HEK293 (cell line): ENCODE measurements around the gene PTS.
A peak's percentile ranks its signal among the peaks of the same experiment; 100 is the strongest.

Source experiments
- CTCF ChIA-PET: fragments of 350-600 bp; formaldehyde crosslinking; extraction: SDS; loops from one replicate; lab custom pipeline; 2021; ENCODE audit warnings: antibody characterized with exemption; lab: Yijun Ruan, JAX
- POLR2A ChIA-PET: fragments of 300-600 bp; formaldehyde crosslinking; extraction: SDS; loops from one replicate; lab custom pipeline; 2020; ENCODE audit warnings: antibody characterized with exemption, inconsistent platforms; lab: Yijun Ruan, JAX
- H3K27ac ChIP-seq: fragments of 200-500 bp; sonication (Bioruptor generic); 2 replicates; pipeline ENCODE4 v1.5.1; 2014; ENCODE audit warnings: low read depth, low read length, control low read depth, inconsistent platforms; ENCODE audit errors: extremely low read depth
- H3K36me3 ChIP-seq, 2 experiments: fragments of 200-500 bp in 1 of 2; sonication (Bioruptor generic) in 1 of 2; 1 replicate in 1 of 2; 2 replicates in 1 of 2; pipeline ENCODE4 v1.5.1; 2014 to 2017; ENCODE audit warnings: inconsistent platforms in 2 of 2, low read length in 2 of 2; ENCODE audit not compliant: control insufficient read depth in 2 of 2, insufficient read depth in 1 of 2
- H3K4me1 ChIP-seq: fragments of 200-500 bp; sonication (Bioruptor generic); 2 replicates; pipeline ENCODE4 v1.5.1; 2014; ENCODE audit warnings: mild to moderate bottlenecking, low read length, inconsistent platforms; ENCODE audit not compliant: control insufficient read depth, insufficient read depth
- H3K4me3 ChIP-seq: 2 replicates; pipeline ENCODE4 v1.5.1; 2011; ENCODE audit warnings: low read depth, mild to moderate bottlenecking, control low read depth, low read length, moderate library complexity
- H3K9me3 ChIP-seq: fragments of 200-500 bp; sonication (Bioruptor generic); 2 replicates; pipeline ENCODE4 v1.5.1; 2014; ENCODE audit warnings: low read depth, low read length, inconsistent platforms; ENCODE audit not compliant: control insufficient read depth, insufficient read depth
- KLF1 ChIP-seq: fragments of 450-650 bp; formaldehyde crosslinking; IDR thresholded peaks from 2 replicates; pipeline ENCODE4 v1.5.1; 2016; ENCODE audit warnings: missing biosample characterization, missing genetic modification characterization
- MYNN ChIP-seq: fragments of 450-650 bp; formaldehyde crosslinking; IDR thresholded peaks from 2 replicates; pipeline ENCODE4 v1.5.1; 2016; ENCODE audit warnings: missing biosample characterization, missing genetic modification characterization, borderline replicate concordance
- REPIN1 ChIP-seq: fragments of 450-650 bp; formaldehyde crosslinking; IDR thresholded peaks from 2 replicates; pipeline ENCODE4 v1.5.1; 2017; ENCODE audit warnings: missing biosample characterization, missing genetic modification characterization, low read depth
- SETDB1 ChIP-seq: IDR thresholded peaks from one replicate; pipeline ENCODE4 v1.6.1; 2017; ENCODE audit warnings: mild to moderate bottlenecking, low read length, moderate library complexity, mixed read lengths; ENCODE audit not compliant: insufficient read length
- SP3 ChIP-seq: fragments of 450-650 bp; formaldehyde crosslinking; IDR thresholded peaks from 2 replicates; pipeline ENCODE4 v1.5.1; 2016; ENCODE audit warnings: missing biosample characterization, missing genetic modification characterization
- WT1 ChIP-seq: fragments of 450-650 bp; formaldehyde crosslinking; IDR thresholded peaks from 2 replicates; pipeline ENCODE4 v1.5.1; 2016; ENCODE audit warnings: missing biosample characterization, missing genetic modification characterization
- ZBTB1 ChIP-seq: fragments of 450-650 bp; formaldehyde crosslinking; IDR thresholded peaks from 2 replicates; pipeline ENCODE4 v1.5.1; 2016; ENCODE audit warnings: missing biosample characterization, missing genetic modification characterization
- ZFP37 ChIP-seq: fragments of 450-650 bp; formaldehyde crosslinking; IDR thresholded peaks from 2 replicates; pipeline ENCODE4 v1.5.1; 2016; ENCODE audit warnings: missing biosample characterization, missing genetic modification characterization
- ZNF112 ChIP-seq: fragments of 450-650 bp; formaldehyde crosslinking; IDR thresholded peaks from 2 replicates; pipeline ENCODE4 v1.5.0; 2017; ENCODE audit warnings: missing biosample characterization, missing genetic modification characterization
- ZNF133 ChIP-seq: fragments of 450-650 bp; formaldehyde crosslinking; IDR thresholded peaks from 2 replicates; pipeline ENCODE4 v1.5.1; 2016; ENCODE audit warnings: missing biosample characterization, missing genetic modification characterization
- ZNF157 ChIP-seq: fragments of 450-650 bp; formaldehyde crosslinking; IDR thresholded peaks from 2 replicates; pipeline ENCODE4 v1.5.1; 2016; ENCODE audit warnings: missing biosample characterization, missing genetic modification characterization
- ZNF324 ChIP-seq: fragments of 450-650 bp; formaldehyde crosslinking; IDR thresholded peaks from 2 replicates; pipeline ENCODE4 v1.5.1; 2016; ENCODE audit warnings: missing biosample characterization, missing genetic modification characterization
- ZNF473 ChIP-seq: fragments of 450-650 bp; formaldehyde crosslinking; IDR thresholded peaks from 2 replicates; pipeline ENCODE4 v1.5.1; 2017; ENCODE audit warnings: missing biosample characterization, missing genetic modification characterization
- ZNF670 ChIP-seq: fragments of 450-650 bp; formaldehyde crosslinking; IDR thresholded peaks from 2 replicates; pipeline ENCODE4 v1.5.1; 2016; ENCODE audit warnings: missing biosample characterization, missing genetic modification characterization, low read depth
- ZXDB ChIP-seq: fragments of 450-650 bp; formaldehyde crosslinking; IDR thresholded peaks from 2 replicates; pipeline ENCODE4 v1.5.1; 2016; ENCODE audit warnings: missing biosample characterization, missing genetic modification characterization
- TF ChIP-seq, protein P1 (sequence below): fragments of 450-650 bp; formaldehyde crosslinking; IDR thresholded peaks from 2 replicates; pipeline ENCODE4 v1.5.1; 2016; ENCODE audit warnings: missing biosample characterization, missing genetic modification characterization
- TF ChIP-seq, protein P2 (sequence below): fragments of 450-650 bp; formaldehyde crosslinking; IDR thresholded peaks from 2 replicates; pipeline ENCODE4 v1.5.1; 2016; ENCODE audit warnings: missing biosample characterization, missing genetic modification characterization

PTS gene

GRCh38 chr11:112238041-112238440, 11.8 kb downstream of the PTS start (continued):
- TF ChIP-seq ZXDB (tag by site-specific recombination) = peak; percentile 81

- TF ChIP-seq WT1 (tag by site-specific recombination) (peak; percentile 56), ZNF112 (tag by site-specific recombination) (no peak), ZNF473 (no peak), SETDB1 (no peak), ZBTB1 (no peak)
- TF ChIP-seq, protein P1, sequence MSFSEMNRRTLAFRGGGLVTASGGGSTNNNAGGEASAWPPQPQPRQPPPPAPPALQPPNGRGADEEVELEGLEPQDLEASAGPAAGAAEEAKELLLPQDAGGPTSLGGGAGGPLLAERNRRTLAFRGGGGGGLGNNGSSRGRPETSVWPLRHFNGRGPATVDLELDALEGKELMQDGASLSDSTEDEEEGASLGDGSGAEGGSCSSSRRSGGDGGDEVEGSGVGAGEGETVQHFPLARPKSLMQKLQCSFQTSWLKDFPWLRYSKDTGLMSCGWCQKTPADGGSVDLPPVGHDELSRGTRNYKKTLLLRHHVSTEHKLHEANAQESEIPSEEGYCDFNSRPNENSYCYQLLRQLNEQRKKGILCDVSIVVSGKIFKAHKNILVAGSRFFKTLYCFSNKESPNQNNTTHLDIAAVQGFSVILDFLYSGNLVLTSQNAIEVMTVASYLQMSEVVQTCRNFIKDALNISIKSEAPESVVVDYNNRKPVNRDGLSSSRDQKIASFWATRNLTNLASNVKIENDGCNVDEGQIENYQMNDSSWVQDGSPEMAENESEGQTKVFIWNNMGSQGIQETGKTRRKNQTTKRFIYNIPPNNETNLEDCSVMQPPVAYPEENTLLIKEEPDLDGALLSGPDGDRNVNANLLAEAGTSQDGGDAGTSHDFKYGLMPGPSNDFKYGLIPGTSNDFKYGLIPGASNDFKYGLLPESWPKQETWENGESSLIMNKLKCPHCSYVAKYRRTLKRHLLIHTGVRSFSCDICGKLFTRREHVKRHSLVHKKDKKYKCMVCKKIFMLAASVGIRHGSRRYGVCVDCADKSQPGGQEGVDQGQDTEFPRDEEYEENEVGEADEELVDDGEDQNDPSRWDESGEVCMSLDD (tag by site-specific recombination) = no peak
- TF ChIP-seq, protein P2, sequence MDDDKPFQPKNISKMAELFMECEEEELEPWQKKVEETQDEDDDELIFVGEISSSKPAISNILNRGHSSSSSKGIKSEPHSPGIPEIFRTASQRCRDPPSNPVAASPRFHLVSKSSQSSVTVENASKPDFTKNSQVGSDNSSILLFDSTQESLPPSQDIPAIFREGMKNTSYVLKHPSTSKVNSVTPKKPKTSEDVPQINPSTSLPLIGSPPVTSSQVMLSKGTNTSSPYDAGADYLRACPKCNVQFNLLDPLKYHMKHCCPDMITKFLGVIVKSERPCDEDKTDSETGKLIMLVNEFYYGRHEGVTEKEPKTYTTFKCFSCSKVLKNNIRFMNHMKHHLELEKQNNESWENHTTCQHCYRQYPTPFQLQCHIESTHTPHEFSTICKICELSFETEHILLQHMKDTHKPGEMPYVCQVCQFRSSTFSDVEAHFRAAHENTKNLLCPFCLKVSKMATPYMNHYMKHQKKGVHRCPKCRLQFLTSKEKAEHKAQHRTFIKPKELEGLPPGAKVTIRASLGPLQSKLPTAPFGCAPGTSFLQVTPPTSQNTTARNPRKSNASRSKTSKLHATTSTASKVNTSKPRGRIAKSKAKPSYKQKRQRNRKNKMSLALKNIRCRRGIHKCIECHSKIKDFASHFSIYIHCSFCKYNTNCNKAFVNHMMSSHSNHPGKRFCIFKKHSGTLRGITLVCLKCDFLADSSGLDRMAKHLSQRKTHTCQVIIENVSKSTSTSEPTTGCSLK (tag by site-specific recombination) = no peak
- no peaks in the 10 kb centered on the region for H3K4me1 ChIP-seq
- no peaks in the 10 kb centered on the region for H3K9me3 ChIP-seq
- no peak overlapping the region for H3K4me3 ChIP-seq
- H3K27ac ChIP-seq = no peak overlapping the region
- POLR2A ChIA-PET = interaction anchor here (1.0 kb wide), 1 partner anchor 16 kb away, joined by 4 read pairs; no protein-coding TSS in a partner anchor
- H3K36me3 ChIP-seq = peaks cover 2 to 45% of the 10 kb centered on the region in 2 experiments; a peak in 2 of 3 replicates
- CTCF ChIA-PET = interaction anchor here (2.3 kb wide), 1 partner anchor 39 kb away, joined by 14 read pairs; no protein-coding TSS in a partner anchor
These were observed 15.3 kb downstream of the PTS start for GRCh38 chr11:112241486-112241885.

DNA sequence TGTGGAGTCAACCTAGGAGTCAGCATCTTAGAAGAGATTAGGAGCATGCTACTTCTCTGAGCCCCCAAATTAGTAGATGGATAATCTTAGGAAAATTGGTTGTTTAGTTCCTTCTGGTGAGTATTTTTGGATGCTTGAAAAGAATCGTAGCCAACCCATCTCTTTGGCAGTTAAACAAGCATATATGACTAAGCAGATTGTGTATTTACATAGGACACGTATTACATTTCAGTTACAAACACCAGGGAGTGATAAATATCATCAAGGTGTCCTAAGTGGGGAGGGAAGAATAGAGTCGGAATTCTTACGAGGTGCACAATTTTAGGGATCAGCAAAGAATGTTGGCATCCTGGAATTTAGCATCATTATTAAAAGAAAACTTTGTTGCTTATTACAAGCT, 21.0 kb downstream of the PTS start:
- TF ChIP-seq ZNF157 (no peak), REPIN1 (tag by site-specific recombination) (no peak), ZNF133 (no peak), MYNN (tag by site-specific recombination) (no peak), ZNF670 (tag by site-specific recombination) (no peak), KLF1 (tag by site-specific recombination) (no peak), ZFP37 (tag by site-specific recombination) (no peak), SP3 (tag by site-specific recombination) (no peak)
- TF ChIP-seq, all 188 proteins: peak for 0
- Histone ChIP-seq H3K9me3 (no peaks in the 10 kb centered on the region), H3K36me3 (peaks cover 0 to 3% of the 10 kb centered on the region in 2 experiments; a peak in 1 of 3 replicates), H3K4me3 (no peak overlapping the region), H3K4me1 (no peaks in the 10 kb centered on the region), H3K27ac (no peak overlapping the region)
- POLR2A ChIA-PET = no interaction called here
- CTCF ChIA-PET = interaction anchor here (0.6 kb wide), 1 partner anchor 33 kb away, joined by 3 read pairs; no protein-coding TSS in a partner anchor

- no peak overlapping the region for H3K27ac ChIP-seq
- H3K36me3 ChIP-seq = peaks cover 0 to 3% of the 10 kb centered on the region in 2 experiments; a peak in 1 of 3 replicates
- no peaks in the 10 kb centered on the region for H3K9me3 ChIP-seq
- POLR2A ChIA-PET = no interaction called here
- no peak overlapping the region for H3K4me3 ChIP-seq
- H3K4me1 ChIP-seq = no peaks in the 10 kb centered on the region
- CTCF ChIA-PET = no interaction called here
- no peak for TF ChIP-seq ZNF324 (tag by site-specific recombination)
These were observed 22.0 kb downstream of the PTS start for GRCh38 chr11:112248201-112248600.
